H1 (cell line): Measurements from ENCODE around the gene SPTBN1. TPM values are rescaled to one million over a fixed set of nuclear protein-coding genes. Genes with fewer than 3 reads are reported as not detected.

ENCODE experiments used
- CTCF ChIA-PET: fragments of 300-600 bp; sonication (Branson Sonifier 250); formaldehyde crosslinking; loops from one replicate; lab custom pipeline; 2021; ENCODE audit not compliant: partially characterized antibody; lab: Charles Lee
- POLR2A ChIA-PET: fragments of 300-600 bp; sonication (Branson Sonifier 250); formaldehyde crosslinking; loops from one replicate; lab custom pipeline; 2021; ENCODE audit warnings: inconsistent platforms; ENCODE audit not compliant: partially characterized antibody; lab: Charles Lee
- DNase-seq, 2 experiments: peaks; one replicate each; pipeline versions ENCODE4 v3.0.0 to v3.0.0-alpha.2; 2010 to 2022; ENCODE audit warnings: low spot score in 2 of 2, low read depth in 1 of 2, mixed read lengths in 1 of 2
- FAIRE-seq: peaks from 2 replicates; lab custom pipeline; 2011; peaks lifted over from hg19 to GRCh38; lab: Jason Lieb, UNC
- H2AFZ ChIP-seq: 2 replicates; pipeline ENCODE4 v1.8.1; 2012; ENCODE audit warnings: low read length, inconsistent platforms
- H2AK5ac ChIP-seq: 2 replicates; pipeline ENCODE4 v1.6.1; 2013; ENCODE audit warnings: low read depth, low read length
- H2BK120ac ChIP-seq: replicated peaks from 2 replicates; pipeline ENCODE3; 2013; ENCODE audit warnings: low read depth, low read length, inconsistent platforms
- H2BK12ac ChIP-seq: 2 replicates; pipeline ENCODE4 v1.6.1; 2013; ENCODE audit warnings: low read depth, low read length
- H2BK15ac ChIP-seq: 2 replicates; pipeline ENCODE4 v1.6.1; 2013; ENCODE audit warnings: low read length
- H2BK20ac ChIP-seq: 2 replicates; pipeline ENCODE4 v1.6.1; 2013; ENCODE audit warnings: low read length
- H2BK5ac ChIP-seq: 2 replicates; pipeline ENCODE4 v1.6.1; 2013; ENCODE audit warnings: low read depth, low read length
- H3K14ac ChIP-seq: 2 replicates; pipeline ENCODE4 v1.6.1; 2013; ENCODE audit warnings: inconsistent platforms; ENCODE audit not compliant: insufficient read length
- H3K18ac ChIP-seq: 2 replicates; pipeline ENCODE4 v1.6.1; 2013; ENCODE audit warnings: low read length; ENCODE audit errors: extremely low read depth
- H3K23ac ChIP-seq: 2 replicates; pipeline ENCODE4 v1.6.1; 2013; ENCODE audit warnings: inconsistent platforms; ENCODE audit not compliant: insufficient read length
- H3K23me2 ChIP-seq: 2 replicates; pipeline ENCODE4 v1.6.1; 2013; ENCODE audit warnings: low read depth, low read length
- H3K27ac ChIP-seq: 2 replicates; pipeline ENCODE4 v1.6.1; 2011; ENCODE audit warnings: low read depth, low read length, inconsistent platforms
- H3K27me3 ChIP-seq, 4 experiments: replicated peaks in 1 of 4; 1 replicate in 1 of 4; 2 replicates in 3 of 4; pipeline versions ENCODE4 v1.6.1 to v1.8.1; 2011 to 2013; ENCODE audit warnings: low read length in 3 of 4, mild to moderate bottlenecking in 3 of 4, inconsistent platforms in 2 of 4, mixed read lengths in 2 of 4, moderate library complexity in 1 of 4; ENCODE audit not compliant: control insufficient read depth in 3 of 4, insufficient read depth in 3 of 4; ENCODE audit errors: extremely low read depth in 1 of 4
- H3K36me3 ChIP-seq, 4 experiments: 2 replicates each; pipeline versions ENCODE4 v1.6.1 to v1.8.1; 2011 to 2013; ENCODE audit warnings: mild to moderate bottlenecking in 4 of 4, low read length in 3 of 4, moderate library complexity in 2 of 4, control low read depth in 1 of 4, inconsistent platforms in 1 of 4; ENCODE audit not compliant: insufficient read depth in 4 of 4, control insufficient read depth in 2 of 4
- H3K4ac ChIP-seq: replicated peaks from 2 replicates; pipeline ENCODE3; 2013; ENCODE audit warnings: low read length, low read depth, mixed read lengths, inconsistent platforms; ENCODE audit not compliant: insufficient read length
- H3K4me1 ChIP-seq, 4 experiments: replicated peaks in 1 of 4; 1 replicate in 1 of 4; 2 replicates in 3 of 4; pipeline versions ENCODE4 v1.6.1 to v1.8.1; 2011 to 2013; ENCODE audit warnings: low read length in 3 of 4, inconsistent platforms in 2 of 4, mixed read lengths in 1 of 4; ENCODE audit not compliant: insufficient read depth in 4 of 4, control insufficient read depth in 3 of 4
- H3K4me2 ChIP-seq, 2 experiments: 2 replicates each; pipeline versions ENCODE4 v1.6.1 to v1.8.1; 2011 to 2013; ENCODE audit warnings: low read depth in 2 of 2, low read length in 2 of 2, control low read depth in 1 of 2, inconsistent platforms in 1 of 2, mild to moderate bottlenecking in 1 of 2; ENCODE audit not compliant: insufficient read depth in 1 of 2
- H3K4me3 ChIP-seq, 4 experiments: fragments of 200-600, 300-600 bp in 1 of 4; sonication (generic), shearing (Covaris generic), sonication (Bioruptor Twin) in 1 of 4; 2 replicates each; pipeline versions ENCODE4 v1.5.1 to v1.8.1; 2011 to 2016; ENCODE audit warnings: low read length in 4 of 4, low read depth in 3 of 4, control low read depth in 2 of 4, inconsistent platforms in 2 of 4, mild to moderate bottlenecking in 2 of 4, mixed read lengths in 1 of 4, moderate library complexity in 1 of 4; ENCODE audit not compliant: insufficient read depth in 2 of 4; ENCODE audit errors: extremely low read depth in 1 of 4
- H3K56ac ChIP-seq: replicated peaks from 2 replicates; pipeline ENCODE3; 2013; ENCODE audit warnings: low read depth, mild to moderate bottlenecking, mixed read lengths, low read length, inconsistent platforms; ENCODE audit not compliant: insufficient read length
- H3K79me1 ChIP-seq: 2 replicates; pipeline ENCODE4 v1.6.1; 2013; ENCODE audit warnings: low read depth, low read length, control low read depth
- H3K79me2 ChIP-seq, 2 experiments: 2 replicates each; pipeline versions ENCODE4 v1.6.1 to v1.8.1; 2012 to 2013; ENCODE audit warnings: low read length in 2 of 2, mild to moderate bottlenecking in 2 of 2, inconsistent platforms in 1 of 2; ENCODE audit not compliant: insufficient read depth in 2 of 2, control insufficient read depth in 1 of 2
- H3K9ac ChIP-seq, 4 experiments: replicated peaks in 1 of 4; 1 replicate in 1 of 4; 2 replicates in 3 of 4; pipeline versions ENCODE4 v1.6.1 to v1.8.1; 2011 to 2013; ENCODE audit warnings: low read depth in 3 of 4, low read length in 3 of 4, control low read depth in 2 of 4, mild to moderate bottlenecking in 2 of 4, moderate library complexity in 2 of 4, inconsistent platforms in 1 of 4; ENCODE audit errors: extremely low read depth in 1 of 4
- H3K9me3 ChIP-seq, 2 experiments: 2 replicates each; pipeline versions ENCODE4 v1.6.1 to v1.8.1; 2012 to 2013; ENCODE audit warnings: mild to moderate bottlenecking in 2 of 2, moderate library complexity in 2 of 2, control low read depth in 1 of 2, inconsistent platforms in 1 of 2, low read depth in 1 of 2, low read length in 1 of 2, mixed read lengths in 1 of 2; ENCODE audit not compliant: insufficient read depth in 2 of 2
- H4K20me1 ChIP-seq, 2 experiments: replicated peaks in 1 of 2; 2 replicates each; pipeline versions ENCODE3 to v1.8.1; 2011 to 2013; ENCODE audit warnings: inconsistent platforms in 2 of 2, low read length in 2 of 2, mild to moderate bottlenecking in 1 of 2; ENCODE audit not compliant: insufficient read depth in 2 of 2, control insufficient read depth in 1 of 2
- H4K5ac ChIP-seq: 2 replicates; pipeline ENCODE4 v1.6.1; 2013; ENCODE audit warnings: low read length, low read depth, mixed read lengths, inconsistent platforms; ENCODE audit not compliant: insufficient read length
- H4K8ac ChIP-seq: 2 replicates; pipeline ENCODE4 v1.8.0; 2013; ENCODE audit warnings: mild to moderate bottlenecking, moderate library complexity, low read length, inconsistent platforms; ENCODE audit not compliant: insufficient read depth; ENCODE audit errors: extremely low read depth
- H4K91ac ChIP-seq: replicated peaks from 2 replicates; pipeline ENCODE3; 2013; ENCODE audit warnings: low read length, mixed read lengths, inconsistent platforms; ENCODE audit not compliant: insufficient read length
- BACH1 ChIP-seq: IDR thresholded peaks from 2 replicates; pipeline ENCODE4 v1.6.1; 2012; ENCODE audit warnings: low read length, improper control_type of control experiment
- CEBPB ChIP-seq: IDR thresholded peaks from 2 replicates; pipeline ENCODE4 v1.6.1; 2012; ENCODE audit warnings: low read depth, low read length
- CTCF ChIP-seq, 3 experiments: IDR thresholded peaks; 1 replicate in 2 of 3; 2 replicates in 1 of 3; pipeline versions ENCODE4 v1.5.1 to v1.6.1; 2011; ENCODE audit warnings: low read length in 3 of 3, mild to moderate bottlenecking in 3 of 3, inconsistent platforms in 2 of 3, low read depth in 1 of 3, moderate library complexity in 1 of 3; ENCODE audit not compliant: insufficient read depth in 1 of 3; ENCODE audit errors: control extremely low read depth in 1 of 3
- GABPA ChIP-seq: IDR thresholded peaks from 2 replicates; pipeline ENCODE4 v1.6.1; 2011; ENCODE audit warnings: mild to moderate bottlenecking, low read length, moderate library complexity, borderline replicate concordance; ENCODE audit not compliant: insufficient read depth
- HDAC6 ChIP-seq: IDR thresholded peaks from one replicate; pipeline ENCODE4 v1.7.1; 2012; ENCODE audit warnings: low read depth, mild to moderate bottlenecking, inconsistent platforms, low read length, moderate library complexity
- RNF2 ChIP-seq: fragments of 200-900, 300-1000 bp; sonication (generic); IDR thresholded peaks from 2 replicates; pipeline ENCODE4 v1.7.1; 2016; ENCODE audit warnings: borderline replicate concordance, low read depth, mild to moderate bottlenecking, antibody characterized with exemption, low read length; ENCODE audit not compliant: poor library complexity, severe bottlenecking; ENCODE audit errors: missing control alignments
- RXRA ChIP-seq: IDR thresholded peaks from 2 replicates; pipeline ENCODE4 v1.6.1; 2011; ENCODE audit warnings: low read depth, mild to moderate bottlenecking, low read length, moderate library complexity; ENCODE audit not compliant: insufficient read depth
- WGBS, 2 experiments: shearing (Covaris generic) in 1 of 2; methylation state at CpG; one replicate each; pipeline versions ENCODE4 v1.1.6 to v1.1.7; 2013 to 2015; ENCODE audit warnings: low lambda C conversion rate in 2 of 2, mixed read lengths in 2 of 2, inconsistent platforms in 1 of 2, low coverage in 1 of 2, missing lambda C conversion rate in 1 of 2; ENCODE audit not compliant: insufficient replicate concordance in 2 of 2, insufficient coverage in 1 of 2, insufficient read length in 1 of 2; ENCODE audit errors: extremely low coverage in 1 of 2, missing lambda C conversion rate in 1 of 2; 5-methylcytosine and 5-hydroxymethylcytosine counted together
- polyA plus RNA-seq, 7 experiments: library from polyadenylated mRNA; depleted of rRNA in 3 of 7; stranded (reverse) in 5 of 7; unstranded in 2 of 7; fragments of >200 nt in 5 of 7; fragments of 200-250 nt in 2 of 7; gene quantifications; 1 replicate in 5 of 7; 2 replicates in 1 of 7; 4 replicates in 1 of 7; pipeline versions ENCODE4 v1.2.1 to v1.2.3, GENCODE V29; 2011 to 2013; ENCODE audit warnings: missing spikeins in 2 of 7, mixed read lengths in 2 of 7
- total RNA-seq: library from RNA; stranded (reverse); fragmentation: NEBNext Ultra II Directional; extraction: Animal tissue kit (Norgen Biotek cat#: 25700); gene quantifications from 2 replicates; pipeline ENCODE4 v1.2.1, GENCODE V29; 2021

Gene SPTBN1
- total and polyA plus RNA-seq, 2 of the 8 experiments (the other 6 are each of a cell fraction or from before 2014, with no cell fraction given), result 31.8 to 180 TPM

GRCh38 chr2:54514822-54515569 is 58.9 kb downstream of the SPTBN1 start:
- Histone ChIP-seq H3K79me1 (no peaks in the 10 kb centered on the region; the same call in 1 of the 2 replicates), H2BK12ac (no peak overlapping the region), H2AFZ (no peak overlapping the region), H3K4me2 (no peak overlapping the region), H2BK120ac (no peak overlapping the region), H3K18ac (no peak overlapping the region), H3K36me3 (no peaks in the 10 kb centered on the region), H4K20me1 (no peaks in the 10 kb centered on the region), H3K14ac (no peak overlapping the region), H3K9me3 (no peaks in the 10 kb centered on the region), H2BK5ac (no peak overlapping the region), H3K56ac (no peak overlapping the region), H3K23me2 (no peaks in the 10 kb centered on the region), H4K91ac (no peak overlapping the region), H3K4ac (no peak overlapping the region), H3K79me2 (peaks cover 0 to 2% of the 10 kb centered on the region in 2 experiments; a peak in 1 of 4 replicates), H2BK15ac (no peak overlapping the region), H3K9ac (no peak overlapping the region), H4K5ac (no peak overlapping the region), H2BK20ac (no peak overlapping the region), H3K4me3 (no peak overlapping the region), H3K27ac (no peak overlapping the region), H4K8ac (no peak overlapping the region), H2AK5ac (no peak overlapping the region), H3K23ac (no peak overlapping the region), H3K27me3 (no peaks in the 10 kb centered on the region), H3K4me1 (peaks cover 0 to 9% (median 5%) of the 10 kb centered on the region in 4 experiments; a peak in 5 of 7 replicates)
- no peak for DNase-seq
- CTCF ChIA-PET, result interaction anchor here (0.6 to 1.1 kb wide), 2 partner anchors 13 to 265 kb away, joined by 3 read pairs; no protein-coding TSS in a partner anchor
- POLR2A ChIA-PET, result no interaction called here
- 67% methylated on average over 1 of the region's 1 CpG; no CpG with 5 or more reads in 1 of the 2 experiments for WGBS, 2 experiments
- no peak for FAIRE-seq
- TF ChIP-seq RNF2 (no peak), HDAC6 (no peak), GABPA (no peak), CTCF (IDR thresholded peaks at IDR 0.05; ENCODE audit: control extremely low read depth in 1 of 3, insufficient read depth in 1 of 3, low read depth in 1 of 3, low read length in 3 of 3) (no peak), RXRA (no peak), CEBPB (no peak), BACH1 (no peak)
